BJ (cell line): ENCODE measurements around the gene RABEPK. TPM values are rescaled to one million over a fixed set of nuclear protein-coding genes. Genes with fewer than 3 reads are reported as not detected.
"Not testable (repeated sequence)": the region's sequence is repeated elsewhere in the genome, so short reads cannot be mapped to it uniquely, and the experiment has no call there.

Experiments
- CTCF ChIA-PET: fragments of 350-600 bp; formaldehyde crosslinking; extraction: SDS; loops from one replicate; lab custom pipeline; 2021; ENCODE audit warnings: antibody characterized with exemption, inconsistent platforms; lab: Yijun Ruan, JAX
- POLR2A ChIA-PET: fragments of 300-600 bp; sonication (Branson Sonifier 250); formaldehyde crosslinking; extraction: SDS; loops from one replicate; lab custom pipeline; 2021; ENCODE audit warnings: antibody characterized with exemption; lab: Charles Lee
- DNase-seq: peaks from one replicate; pipeline ENCODE4 v3.0.0-alpha.2; 2011; ENCODE audit warnings: low read depth
- H3K27me3 ChIP-seq: 2 replicates; pipeline ENCODE4 v1.6.0; 2011; ENCODE audit warnings: low read length; ENCODE audit not compliant: control insufficient read depth, insufficient read depth
- H3K36me3 ChIP-seq: 2 replicates; pipeline ENCODE4 v1.5.1; 2011; ENCODE audit warnings: low read length; ENCODE audit not compliant: control insufficient read depth, insufficient read depth
- H3K4me3 ChIP-seq: 2 replicates; pipeline ENCODE4 v1.5.1; 2011; ENCODE audit warnings: low read depth, mild to moderate bottlenecking, control low read depth, low read length
- CTCF ChIP-seq: IDR thresholded peaks from 2 replicates; pipeline ENCODE4 v1.5.1; 2011; ENCODE audit warnings: low read depth, mild to moderate bottlenecking, control low read depth, inconsistent platforms, low read length, moderate library complexity; ENCODE audit not compliant: insufficient read depth
- polyA plus RNA-seq: library from polyadenylated mRNA; depleted of rRNA; stranded (reverse); fragments of >200 nt; gene quantifications from 2 replicates; pipeline ENCODE4 v1.2.3, GENCODE V29; 2011

Gene RABEPK
- polyA plus RNA-seq, 1 experiment, result 53.6 TPM

GRCh38 chr9:125172031-125172755 lies 28.1 kb upstream of the RABEPK start:
- Histone ChIP-seq H3K27me3 (no peaks in the 10 kb centered on the region), H3K4me3 (no peak overlapping the region), H3K36me3 (peaks cover 1% of the 10 kb centered on the region)
- no peak for TF ChIP-seq CTCF
- POLR2A ChIA-PET, result no interaction called here
- CTCF ChIA-PET, result interaction anchor here (0.6 kb wide), 2 partner anchors 16 to 24 kb away, joined by 3 read pairs; no protein-coding TSS in a partner anchor
- DNase-seq, result no peak

GRCh38 chr9:125176636-125177035 lies 23.7 kb upstream of the RABEPK start:
- H3K4me3 ChIP-seq, result no peak overlapping the region
- DNase-seq, result peak; percentile 40
- ChIA-PET POLR2A (no interaction called here), CTCF (no interaction called here)
- no peak for TF ChIP-seq CTCF
- H3K36me3 ChIP-seq, result peaks cover 1% of the 10 kb centered on the region
- no peaks in the 10 kb centered on the region for H3K27me3 ChIP-seq

GRCh38 chr9:125177888-125178287 lies 22.5 kb upstream of the RABEPK start:
- TF ChIP-seq CTCF, result no peak
- Histone ChIP-seq H3K27me3 (no peaks in the 10 kb centered on the region), H3K36me3 (peaks cover 1% of the 10 kb centered on the region), H3K4me3 (no peak overlapping the region)
- CTCF ChIA-PET, result no interaction called here
- no peak for DNase-seq
- POLR2A ChIA-PET, result no interaction called here

GRCh38 chr9:125179776-125180175 lies 20.6 kb upstream of the RABEPK start:
- DNase-seq, H3K36me3 ChIP-seq, H3K4me3 ChIP-seq, CTCF ChIA-PET, POLR2A ChIA-PET, H3K27me3 ChIP-seq: not testable (repeated sequence)

- ChIA-PET POLR2A (no interaction called here), CTCF (no interaction called here)
- Histone ChIP-seq H3K27me3 (no peaks in the 10 kb centered on the region), H3K4me3 (no peak overlapping the region), H3K36me3 (no peaks in the 10 kb centered on the region)
- DNase-seq, result no peak
- no peak for TF ChIP-seq CTCF
Measured at GRCh38 chr9:125180876-125181275, 19.5 kb upstream of the RABEPK start.

GRCh38 chr9:125181756-125182155 lies 18.6 kb upstream of the RABEPK start:
- CTCF ChIA-PET, H3K4me3 ChIP-seq, POLR2A ChIA-PET, DNase-seq, H3K36me3 ChIP-seq, H3K27me3 ChIP-seq: not testable (repeated sequence)
